Measurements from ENCODE around the gene LPAR1.

DNA sequence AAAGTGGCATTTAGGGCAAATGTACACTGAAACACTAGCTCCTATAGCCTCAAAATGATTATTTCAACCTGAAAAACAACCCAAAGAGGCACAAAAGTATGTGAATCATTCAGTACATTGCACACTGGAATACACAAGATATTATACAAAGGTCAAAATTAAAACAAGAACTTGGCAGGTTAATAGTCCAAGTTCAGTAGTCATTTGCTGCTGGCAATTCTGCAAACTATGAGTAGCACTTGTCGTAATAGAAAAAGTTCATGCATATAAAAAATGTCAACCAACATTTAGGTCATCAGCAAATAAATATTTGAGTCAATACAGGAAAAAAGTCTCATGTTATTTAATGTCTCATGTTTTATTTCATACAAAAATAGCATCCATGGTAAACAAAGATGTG lies 98.7 kb downstream of the LPAR1 start:
- TF ChIP-seq POLR2A (IDR thresholded peaks at IDR 0.05), result no peak
- TF ChIP-seq CTCF (IDR thresholded peaks at IDR 0.05), result no peak

All from heart left ventricle (tissue), 13 donors.